ENCODE results near the gene DPF3. TPM values are rescaled to one million over a fixed set of nuclear protein-coding genes. Genes with fewer than 3 reads are reported as not detected.

The DPF3 gene
- polyA plus RNA-seq, 4 donors, result 1.3 to 5.0 (median 4.6) TPM

DNA sequence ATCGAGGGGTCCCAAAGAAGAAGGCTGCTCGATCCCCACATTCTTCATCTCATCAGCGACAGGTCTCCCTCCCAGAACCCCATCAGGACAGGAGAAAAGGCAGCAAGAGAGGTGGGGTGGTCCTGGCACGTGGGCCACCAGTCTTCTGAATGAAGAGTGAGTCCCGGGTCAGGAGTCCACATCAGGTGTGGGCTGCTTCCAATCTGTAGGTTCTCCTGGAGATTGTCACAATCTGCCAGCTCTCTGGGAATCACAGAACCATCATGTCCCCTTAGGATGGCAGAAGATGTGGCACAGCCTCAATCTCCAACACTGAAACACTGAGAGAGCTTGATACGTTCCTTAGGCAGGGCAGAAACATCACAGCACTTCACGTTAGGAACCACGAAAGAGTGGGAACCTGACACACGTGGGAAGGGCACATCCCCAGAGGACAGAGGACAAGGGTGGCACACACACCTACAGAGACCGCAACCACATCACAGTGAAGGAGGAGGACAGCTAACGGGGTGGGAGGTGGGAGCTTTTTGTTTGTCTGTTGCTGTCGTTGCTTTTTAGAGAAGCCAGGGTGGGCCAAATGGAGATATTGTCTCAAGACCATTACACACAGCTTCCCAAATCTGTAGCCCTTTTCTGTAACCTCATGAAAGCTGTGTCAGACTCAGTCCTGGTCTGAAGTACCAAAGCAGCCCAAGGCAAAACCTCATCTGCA lies 284.5 kb downstream of the DPF3 start:
- DNase-seq (ENCODE audit: low read depth in 4 of 4, low spot score in 3 of 4), result no peak

DNA sequence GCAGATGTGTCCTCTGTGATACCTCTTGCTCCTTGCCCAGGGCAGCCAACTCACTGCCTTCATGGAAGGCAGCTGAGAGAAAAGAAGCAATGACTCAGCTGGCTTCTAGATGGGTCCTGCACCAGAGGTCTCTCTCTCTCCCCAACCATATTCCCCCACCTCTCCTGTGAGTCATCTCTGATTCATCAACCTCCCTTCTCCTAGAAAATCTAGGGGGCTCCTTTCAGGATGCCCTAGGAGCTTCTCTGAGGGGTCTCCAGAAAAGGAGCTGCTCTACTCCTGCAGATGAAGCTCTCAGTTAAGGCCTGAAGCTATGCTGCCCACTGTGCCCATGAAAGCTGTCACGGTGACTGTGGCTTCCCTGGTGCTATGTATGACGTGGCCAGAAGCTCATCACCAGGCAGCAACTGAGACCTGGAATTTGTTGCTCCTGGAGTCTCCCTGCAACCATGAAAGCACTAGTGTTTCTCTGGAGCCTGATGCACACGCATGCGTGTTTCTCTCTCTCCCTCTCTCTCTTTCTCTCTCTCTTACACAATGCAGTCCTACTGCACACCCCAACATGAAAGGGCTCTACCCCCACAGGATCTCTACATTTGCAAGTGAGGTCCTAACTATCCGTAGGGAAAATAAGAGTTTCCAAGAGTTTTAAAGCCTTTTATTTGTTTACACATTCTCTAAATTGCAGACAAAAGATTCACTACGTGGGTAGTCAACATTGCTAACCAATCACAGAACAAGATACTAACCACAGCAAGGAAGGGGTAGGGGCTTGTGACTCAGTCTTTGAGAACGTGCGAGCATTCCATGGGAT lies 285.3 kb downstream of the DPF3 start:
- no peak for DNase-seq (ENCODE audit: low read depth in 4 of 4, low spot score in 3 of 4)

DNA sequence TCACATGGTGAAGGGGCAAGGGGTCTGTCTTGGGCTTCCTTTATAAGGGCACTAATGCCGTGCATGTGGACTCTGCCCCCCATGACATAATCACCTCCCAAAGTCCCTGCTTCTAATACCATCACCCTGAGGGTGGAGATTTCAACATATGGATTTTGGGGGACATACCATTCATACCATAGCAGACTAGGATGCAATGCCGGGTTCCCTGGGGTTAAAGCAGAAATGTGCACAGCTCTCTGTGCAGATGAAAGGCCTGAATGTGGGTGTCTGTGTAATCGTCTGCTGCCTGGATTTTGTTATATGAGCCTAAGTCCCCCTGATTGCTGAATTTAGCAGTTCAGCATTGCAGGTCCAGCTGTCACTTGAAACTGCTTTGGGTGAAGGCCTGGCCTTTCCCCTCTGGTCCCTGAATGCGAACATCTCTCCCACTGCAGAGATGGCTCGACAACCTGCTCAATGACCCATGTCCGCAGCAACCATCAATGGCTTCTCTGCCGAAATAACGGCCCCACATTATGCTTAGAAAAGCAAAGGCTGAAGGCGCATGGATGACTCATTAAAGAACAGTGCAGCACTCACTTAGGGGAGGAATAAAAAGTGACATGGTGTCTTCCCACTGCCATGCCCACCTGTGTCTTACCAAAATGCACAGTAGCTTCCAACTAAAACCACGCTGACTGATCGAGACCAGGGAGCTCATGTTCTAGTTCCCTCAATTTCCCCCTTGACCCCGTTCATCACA lies 286.3 kb downstream of the DPF3 start:
- DNase-seq (ENCODE audit: low read depth in 4 of 4, low spot score in 3 of 4), result no peak

DNA sequence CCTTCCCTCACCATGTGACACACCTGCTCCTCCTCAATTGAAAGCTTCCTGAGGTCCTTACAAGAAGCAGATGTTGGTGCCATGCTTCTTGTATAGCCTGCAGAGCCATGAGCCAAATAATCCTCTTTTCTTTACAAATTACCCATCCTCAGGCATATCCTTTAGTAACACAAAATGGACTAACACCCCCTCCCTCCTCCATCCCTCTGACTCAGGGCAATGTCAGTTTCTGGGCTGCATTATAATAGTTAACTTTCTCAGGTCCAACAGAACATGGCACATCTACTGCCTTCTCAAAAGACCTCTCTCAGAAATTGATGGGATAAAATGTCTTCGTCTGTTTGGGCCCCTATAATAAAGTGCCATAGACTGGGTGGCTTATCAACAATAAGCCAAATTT lies 287.0 kb downstream of the DPF3 start:
- DNase-seq (ENCODE audit: low read depth in 4 of 4, low spot score in 3 of 4), result no peak

DNA sequence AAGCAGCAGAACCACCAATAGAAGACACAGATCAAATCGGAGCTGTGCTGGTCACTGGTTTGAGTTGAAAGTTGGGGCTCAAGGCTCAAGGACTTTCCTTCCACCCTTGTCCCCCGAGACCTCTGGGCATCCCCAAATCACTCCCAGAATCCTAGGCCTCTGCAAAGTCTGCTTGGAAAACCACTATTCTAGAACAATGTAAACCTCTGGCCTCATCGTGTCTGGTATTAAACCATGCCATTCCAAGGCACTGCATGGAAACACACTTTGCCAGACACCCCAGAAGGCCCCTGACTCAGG lies 288.0 kb downstream of the DPF3 start:
- no peak for DNase-seq (ENCODE audit: low read depth in 4 of 4, low spot score in 3 of 4)

DNA sequence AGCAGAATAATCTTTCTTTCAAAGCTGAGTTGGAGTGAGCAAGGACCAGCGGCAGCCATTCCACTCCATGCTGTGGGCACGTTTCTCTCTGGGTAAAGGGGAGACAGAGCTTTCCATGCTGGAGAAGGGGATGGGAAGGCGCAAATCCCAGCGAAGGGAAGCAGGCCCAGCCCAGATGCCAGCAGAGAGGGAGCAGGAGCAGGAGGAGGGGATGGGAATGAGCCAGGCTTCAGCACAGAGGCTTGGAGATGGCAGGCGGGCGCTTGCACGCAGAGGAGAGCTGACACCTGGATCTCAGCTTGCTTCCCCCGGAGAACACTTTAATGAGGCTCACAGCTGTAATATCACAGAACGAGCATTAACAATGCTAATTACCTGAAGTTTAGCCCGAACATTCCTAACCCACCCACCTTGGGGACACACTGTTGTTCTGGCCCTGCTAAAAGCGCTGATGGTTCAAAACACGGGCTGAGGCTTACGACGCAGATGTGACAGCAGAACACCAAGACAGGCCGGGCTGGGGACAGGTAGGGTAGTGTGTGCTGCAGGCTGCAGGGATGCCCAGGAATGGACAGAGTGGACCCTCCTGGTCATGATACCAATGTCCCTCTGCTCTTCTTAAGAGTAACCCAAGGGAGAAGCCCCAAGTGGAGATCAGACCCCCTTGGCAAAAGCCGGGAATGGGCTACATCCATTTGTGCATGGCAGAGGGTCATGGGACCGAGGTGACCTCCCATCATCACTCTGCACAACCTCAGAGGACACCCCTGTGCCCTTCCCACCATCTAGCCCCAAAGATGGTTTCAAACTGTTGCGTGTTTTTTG lies 288.6 kb downstream of the DPF3 start:
- no peak for DNase-seq (ENCODE audit: low read depth in 4 of 4, low spot score in 3 of 4)

DNA sequence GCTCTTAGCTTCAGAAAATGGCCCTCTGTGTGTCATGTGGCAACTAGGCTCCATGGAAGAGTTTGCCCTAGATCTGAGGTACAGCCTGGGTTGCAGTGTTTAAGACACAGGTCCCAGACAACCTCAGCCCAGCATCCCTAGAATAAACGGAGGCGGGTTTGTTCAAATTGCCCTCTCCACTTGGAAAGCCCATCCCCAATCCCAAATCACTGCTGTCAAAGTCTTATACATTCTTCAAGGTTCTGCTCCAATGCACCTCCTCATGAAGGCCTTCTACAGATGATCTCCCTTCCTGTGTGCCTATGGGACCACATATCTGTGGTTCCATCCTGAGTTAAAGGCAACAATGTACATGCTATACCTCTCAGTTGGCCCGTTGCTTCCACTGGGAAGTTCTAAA lies 289.8 kb downstream of the DPF3 start:
- DNase-seq (ENCODE audit: low read depth in 4 of 4, low spot score in 3 of 4), result no peak

DNA sequence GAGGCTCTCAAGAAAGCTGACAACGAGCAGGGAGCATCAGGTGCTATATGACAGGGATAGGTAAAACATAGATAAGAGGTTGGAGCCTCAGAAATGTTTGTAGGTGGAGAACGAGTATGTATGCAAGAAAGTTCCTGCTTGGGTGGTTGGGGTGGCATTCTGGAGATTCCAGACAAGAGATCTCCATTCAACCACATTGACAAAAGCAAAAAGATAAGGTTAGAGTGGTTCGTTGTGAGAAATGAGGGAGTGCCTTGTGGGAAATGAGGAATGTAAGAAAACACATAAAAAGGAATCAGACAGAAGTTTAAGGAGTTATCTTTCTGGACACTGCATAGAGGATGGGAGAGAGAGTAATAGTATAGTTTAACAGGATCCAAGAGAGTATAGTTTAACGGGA lies 290.3 kb downstream of the DPF3 start:
- DNase-seq (ENCODE audit: low read depth in 4 of 4, low spot score in 3 of 4), result no peak

DNA sequence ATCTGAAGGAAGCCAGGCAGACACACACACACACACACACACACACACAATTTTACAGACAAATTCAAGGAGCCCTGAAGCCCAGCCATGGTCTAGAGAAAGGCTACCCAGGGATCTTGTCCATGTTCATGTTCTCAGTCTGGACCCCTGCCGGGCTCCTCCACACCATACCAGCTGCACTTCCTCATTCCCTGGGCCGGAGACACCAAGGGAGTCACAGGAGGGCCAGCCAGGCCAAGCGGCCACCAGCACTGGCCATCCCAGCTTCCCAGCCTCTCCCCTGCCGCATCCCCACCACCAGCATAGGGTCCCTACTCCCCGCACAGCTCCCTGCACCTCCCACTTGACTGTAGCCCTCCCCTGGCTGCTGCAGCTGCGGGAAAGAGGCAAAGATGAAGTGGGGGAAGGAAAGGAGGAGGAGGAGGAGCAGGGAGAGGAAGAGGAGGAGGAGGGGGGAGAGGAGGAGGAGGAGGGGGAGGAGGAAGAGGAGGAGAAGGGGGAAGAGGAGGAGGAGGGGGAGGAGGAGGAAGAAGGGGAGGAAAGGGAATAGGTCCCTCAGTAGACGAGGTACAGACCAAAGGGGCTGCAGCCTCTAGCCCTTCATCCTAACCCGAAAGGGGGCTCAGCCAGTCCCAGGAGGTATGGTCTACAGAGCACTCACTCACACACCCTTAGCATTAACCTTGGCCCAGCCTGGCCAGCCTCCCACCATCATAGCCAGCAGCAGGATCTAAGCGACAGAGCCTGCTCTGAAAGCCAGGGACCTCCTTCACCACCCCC lies 293.2 kb downstream of the DPF3 start:
- DNase-seq (ENCODE audit: low read depth in 4 of 4, low spot score in 3 of 4), result no peak

DNA sequence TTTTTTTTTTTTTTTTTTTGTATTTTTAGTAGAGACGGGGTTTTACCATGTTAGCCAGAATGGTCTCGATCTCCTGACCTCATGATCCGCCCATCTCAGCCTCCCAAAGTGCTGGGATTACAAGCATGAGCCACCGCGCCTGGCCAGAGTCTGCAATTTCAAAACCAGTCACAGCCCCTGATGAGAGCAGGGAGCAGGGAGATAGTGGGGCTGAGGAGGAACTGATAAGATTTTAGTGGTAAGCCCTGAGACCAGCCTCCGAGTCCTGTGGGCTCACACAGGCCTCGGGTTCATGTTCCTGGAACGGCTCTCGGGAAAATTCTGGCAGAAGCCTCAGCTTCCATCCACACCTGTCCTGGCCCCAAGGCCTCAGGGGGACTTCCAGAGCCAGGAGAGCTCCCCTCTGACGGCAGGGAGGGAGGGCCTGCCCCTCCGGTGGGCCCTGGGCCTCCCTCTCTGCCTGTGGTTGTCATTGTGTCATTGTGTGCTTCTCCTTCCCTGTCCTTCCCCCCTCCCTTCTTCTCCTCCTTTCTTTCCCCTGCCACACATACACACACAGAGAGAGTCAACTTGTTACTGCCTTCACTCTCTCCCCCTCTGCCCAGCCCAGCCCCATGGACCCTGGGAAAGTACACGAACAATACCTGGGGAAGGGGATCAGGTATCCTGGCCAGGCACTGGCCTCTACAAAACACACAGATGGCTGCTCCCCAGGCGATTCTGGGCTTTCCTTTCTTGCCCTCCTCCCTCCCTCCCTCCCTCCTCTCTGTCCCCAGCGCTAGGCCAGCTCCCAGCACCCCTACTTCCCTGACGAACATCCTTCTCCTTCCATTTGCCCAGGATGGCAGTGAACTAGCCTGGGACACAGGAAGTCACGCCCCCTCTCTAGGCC lies 294.1 kb downstream of the DPF3 start:
- no peak for DNase-seq (ENCODE audit: low read depth in 4 of 4, low spot score in 3 of 4)

DNA sequence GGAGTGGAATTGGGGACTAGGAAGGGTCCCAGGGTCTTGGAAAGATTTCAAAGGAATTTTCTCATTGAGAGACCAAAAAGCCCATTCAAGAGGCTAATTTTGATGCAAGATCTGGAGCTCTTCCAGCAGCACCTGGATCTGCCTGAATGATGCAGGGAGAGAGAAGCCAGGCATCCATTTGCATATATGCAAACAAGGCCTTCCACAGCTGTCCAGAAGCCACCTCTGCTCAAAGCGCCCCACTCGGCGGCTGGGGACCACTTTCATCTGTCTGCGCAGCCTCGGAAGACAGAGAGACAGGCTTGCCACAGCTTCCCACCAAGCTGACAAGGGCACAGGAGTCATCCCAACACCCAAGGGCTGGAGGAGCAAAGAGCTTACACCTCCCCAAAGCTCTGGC lies 295.6 kb downstream of the DPF3 start:
- DNase-seq (ENCODE audit: low read depth in 4 of 4, low spot score in 3 of 4), result no peak

DNA sequence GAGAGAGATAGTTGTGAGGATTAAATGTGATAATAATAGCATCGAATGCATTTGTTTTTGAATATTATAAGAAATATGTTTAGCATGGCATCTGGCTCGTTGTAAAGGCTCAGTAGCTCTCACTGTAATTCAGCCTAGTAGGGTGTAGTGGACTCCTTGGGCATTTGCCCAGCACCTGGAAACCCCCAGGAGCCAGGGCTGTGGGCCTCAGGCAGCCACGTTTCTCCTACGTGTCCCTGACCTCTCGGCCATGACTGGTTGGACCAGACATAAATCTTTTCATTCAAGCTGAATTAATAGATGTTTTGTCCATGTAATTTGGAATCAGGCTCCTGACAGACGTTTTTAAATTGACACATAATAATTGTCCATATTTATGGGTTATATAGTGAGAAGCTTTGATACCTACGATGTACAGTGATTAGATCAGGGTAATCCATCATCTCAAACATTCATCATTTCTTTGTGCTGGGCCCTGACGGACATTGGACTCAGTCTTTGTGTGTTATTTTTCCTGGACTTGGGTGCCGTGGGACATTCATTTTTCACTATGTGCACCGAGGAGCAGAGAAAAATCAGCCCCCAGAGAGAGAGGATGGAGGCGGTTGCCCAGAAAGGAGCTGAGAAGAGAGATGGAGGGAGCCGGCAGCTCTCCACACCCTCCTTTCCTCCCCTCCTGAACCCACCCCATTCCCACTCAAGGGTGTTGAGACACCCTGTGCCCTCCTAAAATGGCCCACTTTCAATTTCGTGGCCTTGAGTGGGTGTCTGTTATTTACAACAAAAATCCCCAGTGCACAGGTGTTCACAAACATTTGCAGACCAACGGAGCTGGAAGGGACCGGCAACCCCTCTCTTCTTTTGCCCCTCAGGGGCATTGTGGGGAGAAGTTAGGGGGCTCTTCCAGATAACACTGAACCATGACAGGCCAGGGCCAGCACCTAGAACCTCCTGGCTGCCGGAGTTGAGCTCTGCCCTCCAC lies 296.4 kb downstream of the DPF3 start:
- no peak for DNase-seq (ENCODE audit: low read depth in 4 of 4, low spot score in 3 of 4)

DNA sequence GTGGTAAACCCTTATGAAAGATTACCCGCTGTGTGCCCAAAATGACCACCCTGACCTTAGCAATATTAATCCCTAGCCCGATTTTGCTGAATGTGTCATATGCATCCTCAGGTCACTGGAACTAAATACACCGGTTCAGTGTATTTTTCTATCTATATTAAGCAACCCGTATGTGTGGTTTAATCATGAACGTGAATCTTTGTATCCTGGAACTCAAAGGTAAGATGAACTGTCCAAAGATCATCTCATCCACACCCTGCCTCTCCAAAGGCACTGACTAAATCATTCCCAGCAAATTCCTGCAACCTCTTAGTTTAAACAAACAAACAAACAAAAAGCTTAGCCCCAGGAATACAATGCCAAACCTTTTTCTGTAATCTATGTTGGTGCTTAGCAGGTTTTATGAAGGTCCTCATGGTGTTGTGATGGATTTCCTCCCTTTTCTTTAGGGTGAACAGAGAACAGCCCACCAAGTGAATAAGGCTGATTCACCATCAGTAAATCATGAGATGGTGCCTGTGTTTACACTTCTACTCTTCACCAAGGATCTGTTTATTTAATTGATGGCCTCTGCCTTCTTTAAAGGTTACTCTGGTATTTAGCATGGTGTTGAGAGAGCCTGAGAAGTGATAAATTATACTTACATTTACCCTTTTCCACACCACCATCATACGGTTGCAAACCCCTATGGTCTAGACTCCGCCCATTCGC lies 298.6 kb downstream of the DPF3 start:
- no peak for DNase-seq (ENCODE audit: low read depth in 4 of 4, low spot score in 3 of 4)

DNA sequence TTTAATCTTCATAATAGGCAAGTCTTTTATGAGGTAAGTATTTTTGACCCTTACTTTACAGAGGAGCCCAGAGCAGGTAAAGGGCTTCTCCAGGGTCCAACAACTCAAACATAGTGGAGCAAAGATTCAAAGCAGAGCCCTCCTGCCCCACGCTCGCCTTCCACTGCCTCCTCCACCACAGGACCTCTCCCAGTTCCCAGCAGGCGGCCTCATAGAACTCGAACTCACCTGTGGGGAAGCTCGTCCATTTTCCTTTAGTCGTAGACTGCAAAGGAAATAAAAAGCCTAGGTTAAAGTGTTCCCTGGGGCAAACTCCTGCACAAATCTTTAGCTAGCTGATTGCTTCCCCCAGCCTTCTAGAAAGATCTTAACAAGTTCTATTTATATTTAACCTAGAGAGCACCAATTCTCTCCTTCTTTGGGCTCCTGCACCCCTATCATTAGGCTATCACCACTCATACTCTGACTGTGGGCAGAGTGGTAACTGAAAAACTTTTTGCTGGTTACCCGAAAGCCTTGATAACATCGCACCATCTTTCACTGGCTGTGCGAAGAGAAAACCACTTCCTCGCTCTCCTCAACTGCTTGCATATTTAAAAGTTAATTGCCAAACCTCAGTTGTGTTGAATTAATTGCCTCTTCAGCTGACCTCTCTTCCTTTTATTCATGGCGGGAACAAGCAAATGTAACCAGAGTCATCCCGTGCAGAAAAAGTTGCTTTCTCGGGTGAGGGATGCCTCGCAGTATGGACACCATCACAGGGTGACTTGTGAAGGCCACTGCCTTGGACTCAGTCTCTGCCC lies 299.6 kb downstream of the DPF3 start:
- no peak for DNase-seq (ENCODE audit: low read depth in 4 of 4, low spot score in 3 of 4)

DNA sequence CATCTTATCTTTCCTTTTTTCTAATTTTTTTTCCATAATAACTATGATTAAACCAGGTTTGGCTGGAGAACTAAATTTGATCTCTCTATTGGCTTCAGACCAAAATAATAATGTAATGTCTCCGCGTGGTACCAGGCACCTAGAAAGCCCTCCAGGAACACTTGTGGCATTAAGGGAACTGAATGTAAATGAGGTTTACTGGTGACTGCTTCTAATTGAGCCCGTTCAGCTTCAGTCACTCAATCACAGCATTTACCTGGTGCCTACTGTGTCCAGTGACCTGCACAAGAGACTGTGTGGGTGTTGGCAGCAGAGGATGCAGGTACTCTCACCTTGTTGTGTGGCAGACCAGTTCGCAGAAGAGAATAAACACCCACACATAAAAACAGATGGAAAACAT lies 302.5 kb downstream of the DPF3 start:
- DNase-seq (ENCODE audit: low read depth in 4 of 4, low spot score in 3 of 4), result no peak

DNA sequence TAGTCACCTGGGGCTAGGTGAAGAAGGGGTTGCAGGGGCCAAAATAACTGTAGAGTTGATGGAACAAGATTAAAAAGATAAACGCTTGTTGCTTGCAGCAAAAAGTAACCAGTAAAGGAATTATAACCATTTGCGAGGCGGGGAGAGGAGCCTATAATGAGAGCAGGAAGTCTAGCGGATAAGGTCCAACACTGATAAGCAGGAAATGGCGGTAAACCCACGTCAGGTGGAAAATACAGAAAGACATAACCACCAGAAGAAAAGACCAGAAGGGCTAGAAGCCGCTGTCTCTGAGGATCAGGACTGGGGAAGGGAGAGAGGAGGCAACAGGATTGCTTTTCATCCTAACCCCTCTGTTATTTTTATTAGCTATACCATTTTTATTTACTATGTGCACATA lies 303.3 kb downstream of the DPF3 start:
- no peak for DNase-seq (ENCODE audit: low read depth in 4 of 4, low spot score in 3 of 4)

DNA sequence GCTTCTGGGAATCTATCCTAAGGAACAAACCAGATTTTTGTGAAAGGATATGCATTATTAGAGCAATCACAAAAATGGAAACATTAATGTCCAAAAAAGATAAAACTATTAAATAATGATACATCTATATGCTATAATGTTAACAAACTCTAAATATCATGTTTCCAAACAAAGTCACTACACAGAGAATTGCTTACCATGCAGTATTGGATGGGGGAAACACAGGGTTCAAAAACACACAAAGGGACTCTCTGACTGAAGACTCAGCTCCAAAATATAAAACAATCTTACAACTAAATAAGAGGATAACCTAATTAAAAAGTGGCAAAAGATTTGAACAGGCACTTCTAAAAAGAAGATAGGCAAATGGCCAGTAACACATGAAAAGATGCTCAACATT lies 304.2 kb downstream of the DPF3 start:
- no peak for DNase-seq (ENCODE audit: low read depth in 4 of 4, low spot score in 3 of 4)

All from left renal pelvis (tissue), 4 donors.